ENCODE data around the gene DOCK10. TPM values are rescaled to one million over a fixed set of nuclear protein-coding genes. Genes with fewer than 3 reads are reported as not detected.

Gene DOCK10
- total RNA-seq, 2 experiments from 2014 or later: 40.8 to 68.2 TPM

Small RNA genes within 50 kb of the gene (microRNA-seq; reads per million reads assigned to microRNA genes)
- not detected for gene MIR4439 (ENCODE audit: borderline replicate concordance)

Small RNA genes within 50 kb of the gene (small RNA-seq; reads per million reads assigned to genes)
- not detected for gene MIR4439
